HG03457 (cell line): Measurements from ENCODE around the gene STK4.

Source experiments
- ATAC-seq: cut with Tn5 transposase; IDR thresholded peaks from one replicate; pipeline ENCODE4 v1.9.1; 2021; ENCODE audit warnings: moderate number of reproducible peaks; ENCODE audit not compliant: unreplicated experiment

Gene STK4

GRCh38 chr20:45104786-45105185 is 138.5 kb downstream of the STK4 start:
- no peak for ATAC-seq

- ATAC-seq: no peak
Observed at GRCh38 chr20:45105317-45105716, 139.0 kb downstream of the STK4 start.

GRCh38 chr20:45109634-45110033 is 143.3 kb downstream of the STK4 start:
- no peak for ATAC-seq

GRCh38 chr20:45110301-45110700 is 144.0 kb downstream of the STK4 start:
- ATAC-seq: no peak

- no peak for ATAC-seq
Observed at GRCh38 chr20:45111285-45111684, 145.0 kb downstream of the STK4 start.

- no peak for ATAC-seq
Observed at GRCh38 chr20:45111799-45112471, 145.6 kb downstream of the STK4 start.

- no peak for ATAC-seq
Observed at GRCh38 chr20:45112754-45113153, 146.4 kb downstream of the STK4 start.

- no peak for ATAC-seq
Observed at GRCh38 chr20:45113865-45114264, 147.6 kb downstream of the STK4 start.

- no peak for ATAC-seq
Observed at GRCh38 chr20:45114465-45115385, 148.4 kb downstream of the STK4 start, which contains the start of gene WFDC5. TSS of gene WFDC5 (minus strand) at chr20:45115174. CDS start at chr20:45115083, 91 bp downstream.

- ATAC-seq: no peak
Observed at GRCh38 chr20:45115386-45115774, 149.1 kb downstream of the STK4 start.

GRCh38 chr20:45115829-45116228 is 149.5 kb downstream of the STK4 start:
- ATAC-seq: no peak

GRCh38 chr20:45117581-45117980 is 151.3 kb downstream of the STK4 start:
- ATAC-seq: no peak

- no peak for ATAC-seq
Observed at GRCh38 chr20:45118028-45118427, 151.7 kb downstream of the STK4 start.

GRCh38 chr20:45119556-45120266 is 153.4 kb downstream of the STK4 start:
- ATAC-seq: no peak

GRCh38 chr20:45121388-45121787 is 155.1 kb downstream of the STK4 start:
- no peak for ATAC-seq

- no peak for ATAC-seq
Observed at GRCh38 chr20:45124365-45124764, 158.1 kb downstream of the STK4 start, which contains the start of gene WFDC12. TSS of gene WFDC12 (minus strand) at chr20:45124465. CDS start at chr20:45124447, 18 bp downstream.

GRCh38 chr20:45128099-45128498 is 161.8 kb downstream of the STK4 start:
- ATAC-seq: no peak
